Measurements from ENCODE around the gene FCRL1. TPM values are rescaled to one million over a fixed set of nuclear protein-coding genes. Genes with fewer than 3 reads are reported as not detected.

Gene FCRL1
- total RNA-seq, 4 donors from 2014 or later, result not detected

- H3K4me1 ChIP-seq, result no peaks in the 10 kb centered on the region
- no peak overlapping the region for H3K4me3 ChIP-seq (replicated peaks in 1 of 3)
- no peaks in the 10 kb centered on the region for H3K9me3 ChIP-seq
- no peak overlapping the region for H3K27ac ChIP-seq
- H3K27me3 ChIP-seq, result no peaks in the 10 kb centered on the region
- no peaks in the 10 kb centered on the region for H3K36me3 ChIP-seq
- no peak for TF ChIP-seq POLR2A (IDR thresholded peaks at IDR 0.05)
- no peak for TF ChIP-seq CTCF (IDR thresholded peaks at IDR 0.05)
- 35 to 39% methylated on average over 1 of the region's 1 CpG for WGBS, 2 donors
- intact Hi-C loops (cut with DNase I), result no loop called here
- DNase-seq, result no peak
These were observed 46.2 kb downstream of the FCRL1 start for GRCh38 chr1:157773493-157774350.

- intact Hi-C loops (cut with DNase I), result no loop called here
- no peak overlapping the region for H3K27ac ChIP-seq
- no peaks in the 10 kb centered on the region for H3K9me3 ChIP-seq
- DNase-seq, result no peak
- H3K27me3 ChIP-seq, result no peaks in the 10 kb centered on the region
- H3K36me3 ChIP-seq, result no peaks in the 10 kb centered on the region
- H3K4me1 ChIP-seq, result no peaks in the 10 kb centered on the region
- TF ChIP-seq CTCF (IDR thresholded peaks at IDR 0.05) (no peak), POLR2A (IDR thresholded peaks at IDR 0.05) (no peak)
- H3K4me3 ChIP-seq (replicated peaks in 1 of 3), result no peak overlapping the region
- WGBS, 2 donors, result 84 to 85% methylated on average over 8 of the region's 8 CpGs
These were observed 48.1 kb downstream of the FCRL1 start for GRCh38 chr1:157771661-157772425.

- Histone ChIP-seq H3K9me3 (no peaks in the 10 kb centered on the region), H3K4me3 (replicated peaks in 1 of 3) (no peak overlapping the region), H3K4me1 (no peaks in the 10 kb centered on the region), H3K27ac (no peak overlapping the region), H3K36me3 (no peaks in the 10 kb centered on the region), H3K27me3 (no peaks in the 10 kb centered on the region)
- intact Hi-C loops (cut with DNase I), result no loop called here
- DNase-seq, result no peak
- 57 to 64% methylated on average over 9 of the region's 9 CpGs for WGBS, 2 donors
- TF ChIP-seq CTCF (IDR thresholded peaks at IDR 0.05) (no peak), POLR2A (IDR thresholded peaks at IDR 0.05) (no peak)
These were observed 49.4 kb downstream of the FCRL1 start for GRCh38 chr1:157770442-157771043.

- Histone ChIP-seq H3K9me3 (no peaks in the 10 kb centered on the region), H3K27ac (no peak overlapping the region), H3K36me3 (no peaks in the 10 kb centered on the region), H3K4me1 (no peaks in the 10 kb centered on the region), H3K4me3 (replicated peaks in 1 of 3) (no peak overlapping the region), H3K27me3 (no peaks in the 10 kb centered on the region)
- no peak for DNase-seq
- TF ChIP-seq POLR2A (IDR thresholded peaks at IDR 0.05) (no peak), CTCF (IDR thresholded peaks at IDR 0.05) (no peak)
- intact Hi-C loops (cut with DNase I), result no loop called here
These were observed 53.1 kb downstream of the FCRL1 start for GRCh38 chr1:157766792-157767191.
